ENCODE measurements around the gene SDHB. TPM values are rescaled to one million over a fixed set of nuclear protein-coding genes. Genes with fewer than 3 reads are reported as not detected.

SDHB gene
- total RNA-seq, 2 donors from 2014 or later: 82.9 to 137 TPM

DNA sequence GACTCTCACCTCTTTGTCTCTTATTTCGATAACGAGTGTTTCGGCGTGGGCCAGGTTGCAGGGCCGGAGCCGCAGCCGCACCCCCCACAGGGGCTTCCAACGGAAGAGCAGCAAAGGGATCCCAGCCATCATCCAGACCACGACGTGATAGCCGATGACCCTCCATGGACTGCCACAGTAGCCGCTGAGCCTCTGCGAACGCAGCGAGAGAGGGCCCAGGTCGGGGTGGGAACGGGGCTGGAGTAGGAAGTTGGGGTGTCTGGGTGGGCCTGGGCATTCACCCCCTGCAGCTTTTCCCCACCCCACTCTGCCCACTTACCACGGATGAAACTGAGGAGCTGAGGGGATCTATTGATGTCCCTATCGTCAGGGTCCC is 48.5 kb downstream of the SDHB start:
- Mint-ChIP-seq H3K27me3 (no peaks in the 10 kb centered on the region), H3K4me3 (no peak overlapping the region), H3K36me3 (ENCODE audit: low read depth) (peaks cover 40% of the 10 kb centered on the region), H3K9me3 (no peaks in the 10 kb centered on the region), H3K27ac (no peak overlapping the region), H3K4me1 (peaks cover 3% of the 10 kb centered on the region)
- ATAC-seq (replicated peaks): no peak

DNA sequence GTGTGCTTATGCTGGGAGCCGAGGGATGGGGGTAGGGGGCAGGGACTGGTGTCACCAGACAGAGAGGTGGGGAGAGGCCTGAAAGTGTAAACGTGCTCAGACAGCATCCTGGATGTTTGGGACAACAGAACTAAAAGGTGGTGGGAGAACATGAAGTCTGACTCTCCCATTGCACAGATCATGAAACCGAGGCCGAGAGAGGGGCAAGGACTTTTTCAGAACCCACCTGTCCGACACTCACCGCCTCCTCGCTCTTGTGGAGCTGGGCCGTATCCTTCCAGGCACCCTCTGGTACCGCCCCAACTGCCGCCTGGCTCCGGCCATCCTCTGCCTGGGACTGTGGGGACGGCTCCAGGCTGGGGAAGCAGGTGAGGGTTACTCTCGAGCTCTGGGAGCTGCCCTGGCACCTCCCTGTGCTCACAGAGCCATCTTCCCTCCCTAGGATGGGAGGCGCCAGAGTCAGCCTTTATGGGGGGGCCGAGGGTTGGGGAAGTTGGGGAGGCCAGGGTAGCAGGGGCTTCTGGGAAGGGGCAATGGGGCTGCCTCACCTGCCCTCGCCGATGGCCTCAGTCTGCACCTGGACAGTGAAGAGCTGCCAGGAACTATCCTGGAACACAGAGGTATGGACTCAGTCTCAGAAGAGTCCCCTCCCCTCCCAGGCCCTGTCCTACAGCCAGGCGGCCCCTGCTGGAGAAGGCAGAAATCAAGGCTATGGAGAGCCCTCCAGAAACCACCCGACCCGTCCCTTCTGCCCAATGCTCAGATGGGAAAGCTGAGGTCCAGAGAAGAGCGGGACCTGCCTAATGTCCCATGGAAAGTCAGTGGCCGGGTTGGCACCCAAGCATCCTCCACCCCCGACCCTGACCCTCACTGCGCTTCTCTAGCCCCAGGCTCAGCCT is 49.1 kb downstream of the SDHB start:
- Mint-ChIP-seq H3K4me1 (no peaks in the 10 kb centered on the region), H3K27me3 (no peaks in the 10 kb centered on the region), H3K36me3 (ENCODE audit: low read depth) (peaks cover 42% of the 10 kb centered on the region), H3K4me3 (no peak overlapping the region), H3K27ac (no peak overlapping the region), H3K9me3 (no peaks in the 10 kb centered on the region)
- no peak for ATAC-seq (replicated peaks)

GRCh38 chr1:17002524-17002902 is 51.3 kb downstream of the SDHB start:
- H3K27ac Mint-ChIP-seq: no peak overlapping the region
- ATAC-seq (replicated peaks): no peak
- peaks cover 62% of the 10 kb centered on the region for H3K36me3 Mint-ChIP-seq (ENCODE audit: low read depth)
- H3K27me3 Mint-ChIP-seq: no peaks in the 10 kb centered on the region
- no peak overlapping the region for H3K4me3 Mint-ChIP-seq
- H3K9me3 Mint-ChIP-seq: no peaks in the 10 kb centered on the region
- H3K4me1 Mint-ChIP-seq: no peaks in the 10 kb centered on the region

- Mint-ChIP-seq H3K27ac (no peak overlapping the region), H3K4me3 (no peak overlapping the region), H3K9me3 (no peaks in the 10 kb centered on the region), H3K27me3 (no peaks in the 10 kb centered on the region), H3K4me1 (no peaks in the 10 kb centered on the region), H3K36me3 (ENCODE audit: low read depth) (peaks cover 62% of the 10 kb centered on the region)
- ATAC-seq (replicated peaks): no peak
Observed at GRCh38 chr1:17001760-17002523, 51.9 kb downstream of the SDHB start.

GRCh38 chr1:16999863-17000262 is 54.0 kb downstream of the SDHB start:
- H3K4me1 Mint-ChIP-seq: no peaks in the 10 kb centered on the region
- no peak overlapping the region for H3K4me3 Mint-ChIP-seq

DNA sequence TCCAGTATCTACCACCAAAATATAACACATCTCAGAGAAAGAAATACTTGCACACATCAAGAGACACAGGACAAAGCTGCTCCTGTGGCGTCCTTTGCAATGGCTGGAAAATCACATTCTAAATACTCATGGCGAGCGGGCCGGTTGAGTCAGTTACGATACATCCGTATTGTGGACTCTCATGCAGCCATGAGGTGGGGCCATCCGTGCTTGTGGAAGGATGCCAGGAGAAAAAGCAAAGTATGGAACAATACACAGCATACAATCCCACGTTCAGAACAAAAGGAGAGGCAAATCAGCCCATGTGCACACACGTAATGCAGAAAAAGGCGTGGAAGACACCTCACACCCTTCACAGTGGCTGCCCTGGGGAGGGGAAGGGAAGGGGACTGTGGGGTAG is 55.2 kb downstream of the SDHB start:
- no peak for ATAC-seq (replicated peaks)
- H3K9me3 Mint-ChIP-seq: no peaks in the 10 kb centered on the region
- no peak overlapping the region for H3K27ac Mint-ChIP-seq
- H3K4me1 Mint-ChIP-seq: no peaks in the 10 kb centered on the region
- H3K36me3 Mint-ChIP-seq (ENCODE audit: low read depth): peaks cover 70% of the 10 kb centered on the region
- H3K27me3 Mint-ChIP-seq: no peaks in the 10 kb centered on the region
- H3K4me3 Mint-ChIP-seq: no peak overlapping the region

More at GRCh38 chr1:16999863-17000262, 54.0 kb downstream of the SDHB start:
- Mint-ChIP-seq H3K27ac (no peak overlapping the region), H3K9me3 (no peaks in the 10 kb centered on the region), H3K36me3 (ENCODE audit: low read depth) (peaks cover 74% of the 10 kb centered on the region), H3K27me3 (no peaks in the 10 kb centered on the region)
- ATAC-seq (replicated peaks): no peak

- no peak for ATAC-seq (replicated peaks)
- Mint-ChIP-seq H3K4me1 (no peaks in the 10 kb centered on the region), H3K27ac (no peak overlapping the region), H3K4me3 (no peak overlapping the region), H3K36me3 (ENCODE audit: low read depth) (peaks cover 54% of the 10 kb centered on the region), H3K9me3 (no peaks in the 10 kb centered on the region), H3K27me3 (no peaks in the 10 kb centered on the region)
Observed at GRCh38 chr1:16996845-16997244, 57.0 kb downstream of the SDHB start.

DNA sequence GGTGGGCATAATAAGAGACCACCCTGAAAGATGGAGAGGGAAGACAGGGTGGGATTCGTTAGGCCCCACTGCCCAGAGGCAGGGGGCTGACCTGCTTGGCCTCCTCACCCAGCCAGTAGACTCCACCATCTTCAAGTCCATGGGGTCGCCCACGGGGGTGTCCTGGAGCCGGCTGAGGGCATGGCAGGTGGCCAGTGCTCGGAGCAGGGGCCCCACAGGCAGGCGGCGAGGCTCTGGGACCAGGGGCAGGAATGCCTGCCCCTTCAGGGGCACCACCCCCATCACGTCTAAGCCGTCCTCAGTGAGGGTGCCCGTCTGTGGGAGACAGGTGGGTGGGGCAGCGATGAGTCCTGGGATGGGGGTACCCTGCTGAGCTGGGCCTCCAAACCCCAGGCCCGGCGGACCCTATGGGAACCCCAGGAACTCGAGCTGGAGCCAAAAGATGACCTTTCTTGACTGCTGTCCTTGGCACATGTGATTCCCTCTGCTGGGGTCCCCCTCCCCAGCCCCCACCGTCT is 60.3 kb downstream of the SDHB start:
- no peak for ATAC-seq (replicated peaks)
- Mint-ChIP-seq H3K4me1 (no peaks in the 10 kb centered on the region), H3K9me3 (no peaks in the 10 kb centered on the region), H3K4me3 (no peak overlapping the region), H3K36me3 (ENCODE audit: low read depth) (peaks cover 42% of the 10 kb centered on the region), H3K27me3 (no peaks in the 10 kb centered on the region), H3K27ac (no peak overlapping the region)

GRCh38 chr1:16992675-16993074 is 61.2 kb downstream of the SDHB start:
- Mint-ChIP-seq H3K27me3 (no peaks in the 10 kb centered on the region), H3K4me3 (no peak overlapping the region), H3K9me3 (no peaks in the 10 kb centered on the region), H3K36me3 (ENCODE audit: low read depth) (peaks cover 34% of the 10 kb centered on the region), H3K4me1 (no peaks in the 10 kb centered on the region), H3K27ac (no peak overlapping the region)
- ATAC-seq (replicated peaks): no peak

DNA sequence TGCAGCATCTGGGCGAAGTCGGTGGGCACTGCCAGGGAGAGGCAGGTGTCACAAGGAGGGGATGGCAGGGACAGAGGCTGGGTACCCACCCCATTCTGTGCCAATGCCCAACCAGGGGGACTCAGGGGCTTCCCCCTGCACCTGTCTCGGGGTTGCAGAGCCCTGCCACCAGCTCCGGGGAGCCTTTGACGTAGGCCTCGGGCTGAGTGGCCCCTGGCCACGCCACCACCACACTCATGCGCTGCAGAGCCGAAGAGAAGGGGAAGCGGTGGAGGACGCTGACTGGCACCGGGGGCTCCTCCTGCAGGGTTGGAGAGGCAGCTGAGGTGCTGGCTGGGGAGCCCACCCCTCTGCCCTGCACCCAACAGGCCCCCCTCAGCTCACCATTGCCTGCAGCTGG is 61.7 kb downstream of the SDHB start:
- no peaks in the 10 kb centered on the region for H3K27me3 Mint-ChIP-seq

DNA sequence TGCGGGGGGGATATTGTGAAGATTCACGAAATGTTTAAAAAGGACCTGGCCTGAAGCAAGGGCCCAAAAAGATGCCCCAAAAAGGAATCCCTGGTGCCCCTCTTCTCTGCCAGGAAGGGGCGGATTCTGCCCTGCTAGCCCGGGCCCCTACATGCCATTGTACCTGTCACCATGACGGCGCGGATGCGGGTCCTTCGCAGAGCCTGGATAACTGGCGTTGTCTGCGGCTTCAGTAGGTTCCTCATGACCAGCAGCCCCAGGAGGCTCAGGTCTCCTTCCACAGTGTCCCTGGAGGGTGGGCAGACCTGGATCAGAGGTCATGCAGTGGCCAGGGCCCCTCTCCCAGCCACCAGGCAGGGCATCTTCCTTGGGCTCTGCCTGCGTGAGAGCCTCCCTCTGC is 62.3 kb downstream of the SDHB start:
- no peaks in the 10 kb centered on the region for H3K4me1 Mint-ChIP-seq
- no peak for ATAC-seq (replicated peaks)
- H3K27ac Mint-ChIP-seq: no peak overlapping the region
- no peaks in the 10 kb centered on the region for H3K9me3 Mint-ChIP-seq
- H3K4me3 Mint-ChIP-seq: no peak overlapping the region
- H3K27me3 Mint-ChIP-seq: no peaks in the 10 kb centered on the region
- peaks cover 34% of the 10 kb centered on the region for H3K36me3 Mint-ChIP-seq (ENCODE audit: low read depth)

More for the DNA sequence above, 61.7 kb downstream of the SDHB start:
- Mint-ChIP-seq H3K36me3 (ENCODE audit: low read depth) (peaks cover 34% of the 10 kb centered on the region), H3K27ac (no peak overlapping the region), H3K9me3 (no peaks in the 10 kb centered on the region), H3K4me1 (no peaks in the 10 kb centered on the region), H3K4me3 (no peak overlapping the region)
- ATAC-seq (replicated peaks): no peak

GRCh38 chr1:16989676-16990391 is 64.0 kb downstream of the SDHB start:
- Mint-ChIP-seq H3K36me3 (ENCODE audit: low read depth) (peaks cover 31% of the 10 kb centered on the region), H3K27me3 (no peaks in the 10 kb centered on the region), H3K4me3 (no peak overlapping the region), H3K9me3 (no peaks in the 10 kb centered on the region), H3K4me1 (no peaks in the 10 kb centered on the region), H3K27ac (no peak overlapping the region)
- no peak for ATAC-seq (replicated peaks)

DNA sequence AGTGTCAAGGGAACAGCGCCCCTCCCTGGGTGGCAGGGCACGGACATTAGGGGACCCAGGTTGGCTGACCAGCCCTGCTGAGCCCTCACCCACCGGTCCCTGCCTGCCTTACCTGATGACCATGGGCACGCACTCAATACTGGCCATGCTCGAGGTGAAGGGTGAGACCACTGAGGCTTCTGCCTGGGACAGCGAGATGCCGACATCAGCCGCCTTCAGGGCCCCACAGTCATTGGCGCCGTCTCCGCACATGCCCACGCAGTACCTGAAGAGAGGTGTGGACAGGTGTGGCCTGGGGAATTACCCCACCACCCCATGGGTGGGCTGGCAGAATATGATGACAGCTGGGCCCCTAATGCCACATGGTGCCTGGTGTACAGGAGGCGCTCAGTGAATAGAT is 65.6 kb downstream of the SDHB start:
- peaks cover 3% of the 10 kb centered on the region for H3K27me3 Mint-ChIP-seq
- no peak overlapping the region for H3K27ac Mint-ChIP-seq
- peaks cover 24% of the 10 kb centered on the region for H3K36me3 Mint-ChIP-seq (ENCODE audit: low read depth)
- no peak overlapping the region for H3K4me3 Mint-ChIP-seq
- ATAC-seq (replicated peaks): no peak
- no peaks in the 10 kb centered on the region for H3K9me3 Mint-ChIP-seq
- no peaks in the 10 kb centered on the region for H3K4me1 Mint-ChIP-seq

- Mint-ChIP-seq H3K36me3 (ENCODE audit: low read depth) (peaks cover 24% of the 10 kb centered on the region), H3K4me3 (no peak overlapping the region), H3K27me3 (peaks cover 6% of the 10 kb centered on the region), H3K4me1 (no peaks in the 10 kb centered on the region), H3K9me3 (no peaks in the 10 kb centered on the region), H3K27ac (no peak overlapping the region)
- no peak for ATAC-seq (replicated peaks)
Observed at GRCh38 chr1:16986962-16987361, 66.9 kb downstream of the SDHB start.
